ENCODE results near the gene MYH10. TPM values are rescaled to one million over a fixed set of nuclear protein-coding genes. Genes with fewer than 3 reads are reported as not detected.

MYH10 gene
- total RNA-seq, 2 donors from 2014 or later = 12.4 to 17.0 TPM

DNA sequence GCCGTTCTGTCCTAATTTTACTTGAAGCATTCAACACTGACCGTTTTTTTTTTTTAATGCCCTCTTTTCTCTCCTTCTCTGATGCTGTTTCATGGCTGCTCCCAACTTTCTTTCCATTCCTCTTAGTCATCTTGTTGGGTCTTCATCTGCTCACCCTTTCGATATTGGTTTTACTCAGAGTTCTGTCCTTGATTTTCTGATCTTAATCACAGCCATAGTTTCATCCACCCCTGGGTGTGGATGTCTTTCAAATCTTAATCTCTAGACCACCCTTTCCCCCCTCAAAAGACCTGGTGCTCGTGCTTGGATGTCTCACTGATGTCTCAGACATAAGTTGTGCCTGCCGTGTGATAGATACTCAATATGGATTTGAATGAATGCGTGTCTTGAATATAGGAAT lies 172.4 kb downstream of the MYH10 start:
- no peak for DNase-seq
- Histone ChIP-seq H3K9me3 (no peaks in the 10 kb centered on the region), H3K4me3 (no peak overlapping the region), H3K36me3 (peaks cover 15% of the 10 kb centered on the region), H3K27ac (no peak overlapping the region), H3K4me1 (no peaks in the 10 kb centered on the region), H3K27me3 (no peaks in the 10 kb centered on the region), H3K9ac (ENCODE audit: low read depth in 2 of 2, low read length in 2 of 2) (no peak overlapping the region)
- no peak for TF ChIP-seq CTCF (IDR thresholded peaks at IDR 0.05)
- intact Hi-C loops (cut with DNase I) = no loop called here

DNA sequence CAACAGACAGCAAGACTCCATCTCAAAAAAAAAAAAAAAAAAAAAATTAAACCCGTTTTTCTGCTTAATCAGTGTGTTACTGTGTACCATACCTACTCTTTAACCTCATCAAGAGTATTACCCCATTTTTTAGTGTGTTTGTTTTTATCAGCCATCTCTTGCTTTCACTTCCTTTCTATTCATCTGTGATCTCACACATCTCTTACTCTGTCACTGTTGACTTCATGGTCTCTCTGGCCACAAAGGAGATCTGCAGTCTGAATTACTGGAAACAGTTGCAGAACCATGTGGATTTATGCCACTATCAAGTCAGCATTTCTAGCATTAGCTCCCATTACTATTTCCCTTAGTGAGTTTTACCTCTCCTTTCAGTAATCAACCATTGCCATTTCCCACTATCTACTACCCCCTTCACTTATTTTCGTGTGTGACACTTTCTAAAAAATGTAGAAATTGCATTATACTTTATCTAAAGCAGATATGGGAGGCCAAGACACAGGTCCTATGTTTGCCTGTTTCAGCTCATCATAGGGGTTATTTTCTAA lies 174.8 kb downstream of the MYH10 start:
- Histone ChIP-seq H3K4me1 (no peaks in the 10 kb centered on the region), H3K4me3 (no peak overlapping the region), H3K9ac (ENCODE audit: low read depth in 2 of 2, low read length in 2 of 2) (no peak overlapping the region), H3K27me3 (no peaks in the 10 kb centered on the region), H3K27ac (no peak overlapping the region), H3K36me3 (peaks cover 24% of the 10 kb centered on the region), H3K9me3 (no peaks in the 10 kb centered on the region)
- no peak for TF ChIP-seq CTCF (IDR thresholded peaks at IDR 0.05)
- no peak for DNase-seq
- intact Hi-C loops (cut with DNase I) = no loop called here

- no peak for TF ChIP-seq CTCF (IDR thresholded peaks at IDR 0.05)
- Histone ChIP-seq H3K27me3 (no peaks in the 10 kb centered on the region), H3K9me3 (no peaks in the 10 kb centered on the region), H3K36me3 (peaks cover 17% of the 10 kb centered on the region), H3K4me1 (no peaks in the 10 kb centered on the region), H3K9ac (ENCODE audit: low read depth in 2 of 2, low read length in 2 of 2) (no peak overlapping the region), H3K4me3 (no peak overlapping the region), H3K27ac (no peak overlapping the region)
- intact Hi-C loops (cut with DNase I) = no loop called here
- no peak for DNase-seq
Observed at GRCh38 chr17:8453326-8453725, 177.2 kb downstream of the MYH10 start.

- DNase-seq = no peak
Observed at GRCh38 chr17:8451933-8452614, 178.5 kb downstream of the MYH10 start.

GRCh38 chr17:8448310-8448709 lies 182.2 kb downstream of the MYH10 start:
- no peak overlapping the region for H3K27ac ChIP-seq
- no peaks in the 10 kb centered on the region for H3K4me1 ChIP-seq
- H3K36me3 ChIP-seq = peaks cover 13% of the 10 kb centered on the region
- no peak overlapping the region for H3K4me3 ChIP-seq
- no peak overlapping the region for H3K9ac ChIP-seq (ENCODE audit: low read depth in 2 of 2, low read length in 2 of 2)
- intact Hi-C loops (cut with DNase I) = no loop called here
- TF ChIP-seq CTCF (IDR thresholded peaks at IDR 0.05) = no peak
- DNase-seq = no peak
- H3K9me3 ChIP-seq = no peaks in the 10 kb centered on the region
- no peaks in the 10 kb centered on the region for H3K27me3 ChIP-seq

More at GRCh38 chr17:8451933-8452614, 178.5 kb downstream of the MYH10 start:
- TF ChIP-seq CTCF (IDR thresholded peaks at IDR 0.05) = no peak
- Histone ChIP-seq H3K4me3 (no peak overlapping the region), H3K9ac (ENCODE audit: low read depth in 2 of 2, low read length in 2 of 2) (no peak overlapping the region), H3K9me3 (no peaks in the 10 kb centered on the region), H3K27ac (no peak overlapping the region), H3K27me3 (no peaks in the 10 kb centered on the region), H3K4me1 (no peaks in the 10 kb centered on the region), H3K36me3 (peaks cover 17% of the 10 kb centered on the region)
- intact Hi-C loops (cut with DNase I) = no loop called here

Data from colonic mucosa (tissue), 4 donors.